HG03432 (cell line): ENCODE results near the gene EDEM2.
A peak's percentile ranks its signal among the peaks of the same experiment; 100 is the strongest.
"Not testable (repeated sequence)": the region's sequence is repeated elsewhere in the genome, so short reads cannot be mapped to it uniquely, and the experiment has no call there.

ENCODE experiments used
- ATAC-seq: cut with Tn5 transposase; IDR thresholded peaks from one replicate; pipeline ENCODE4 v1.9.1; 2021; ENCODE audit warnings: mild to moderate bottlenecking, moderate library complexity; ENCODE audit not compliant: unreplicated experiment

EDEM2 gene

GRCh38 chr20:35133735-35134134 lies 13.4 kb downstream of the EDEM2 start:
- ATAC-seq = no peak

- no peak for ATAC-seq
These were observed 14.1 kb downstream of the EDEM2 start for GRCh38 chr20:35133031-35133430.

- ATAC-seq = no peak
These were observed 15.2 kb downstream of the EDEM2 start for GRCh38 chr20:35131934-35132333.

- no peak for ATAC-seq
These were observed 17.5 kb downstream of the EDEM2 start for GRCh38 chr20:35129647-35130069.

GRCh38 chr20:35125753-35126152 lies 21.4 kb downstream of the EDEM2 start:
- ATAC-seq = no peak

GRCh38 chr20:35122756-35123405 lies 24.3 kb downstream of the EDEM2 start:
- no peak for ATAC-seq

GRCh38 chr20:35121186-35121585 lies 25.9 kb downstream of the EDEM2 start:
- ATAC-seq = no peak

- no peak for ATAC-seq
These were observed 27.0 kb downstream of the EDEM2 start for GRCh38 chr20:35120012-35120701.

- ATAC-seq = no peak
These were observed 29.5 kb downstream of the EDEM2 start for GRCh38 chr20:35117629-35118028.

GRCh38 chr20:35117196-35117595 lies 29.9 kb downstream of the EDEM2 start:
- ATAC-seq = no peak

GRCh38 chr20:35116258-35116657 lies 30.9 kb downstream of the EDEM2 start:
- ATAC-seq = no peak

GRCh38 chr20:35115606-35116005 lies 31.5 kb downstream of the EDEM2 start:
- no peak for ATAC-seq

- not testable (repeated sequence) for ATAC-seq
These were observed 34.9 kb downstream of the EDEM2 start for GRCh38 chr20:35112276-35112675.

- ATAC-seq = no peak
These were observed 35.8 kb downstream of the EDEM2 start for GRCh38 chr20:35111141-35111888.

GRCh38 chr20:35108921-35109320 lies 38.2 kb downstream of the EDEM2 start:
- no peak for ATAC-seq

- ATAC-seq = no peak
These were observed 40.2 kb downstream of the EDEM2 start for GRCh38 chr20:35106827-35107380.

- no peak for ATAC-seq
These were observed 42.3 kb downstream of the EDEM2 start for GRCh38 chr20:35104685-35105295.

- no peak for ATAC-seq
These were observed 45.5 kb downstream of the EDEM2 start for GRCh38 chr20:35101620-35102019.

GRCh38 chr20:35093267-35093884 lies 53.8 kb downstream of the EDEM2 start:
- ATAC-seq = no peak

GRCh38 chr20:35092524-35093266 lies 54.4 kb downstream of the EDEM2 start, which contains the start of gene TRPC4AP:
Gene TRPC4AP, minus strand, starts transcription at chr20:35092807. Its CDS starts 26 bp downstream, at chr20:35092781.
- ATAC-seq = peak; percentile 97
